ENCODE measurements around the gene BICC1. TPM values are rescaled to one million over a fixed set of nuclear protein-coding genes. Genes with fewer than 3 reads are reported as not detected.

BICC1 gene
- total and polyA plus RNA-seq, 2 of the 4 experiments (the other 2 are of a cell fraction): 5.7 to 42.5 TPM

GRCh38 chr10:58599927-58600553 lies 87.4 kb downstream of the BICC1 start:
- no peaks in the 10 kb centered on the region for H3K36me3 ChIP-seq (ENCODE audit: control insufficient read depth, insufficient read depth, low read length)
- POLR2A ChIA-PET (ENCODE audit: unreplicated experiment): no interaction called here
- no peak for ATAC-seq (ENCODE audit: low read depth)

More at GRCh38 chr10:58599927-58600553, 87.4 kb downstream of the BICC1 start:
- no peak overlapping the region for H4K8ac ChIP-seq (ENCODE audit: low read depth in 2 of 2, low read length in 2 of 2)
- H3K27me3 ChIP-seq (ENCODE audit: control insufficient read depth, insufficient read depth, low read length): no peaks in the 10 kb centered on the region
- H3K56ac ChIP-seq (ENCODE audit: extremely low read depth, insufficient read depth, low read length): no peak overlapping the region
- 94% methylated on average over 3 of the region's 7 CpGs; no CpG with 5 or more reads in 1 of the 2 experiments for WGBS, 2 experiments (ENCODE audit: extremely low coverage in 2 of 2, insufficient read length in 1 of 2)
- H4K5ac ChIP-seq (ENCODE audit: low read depth, low read length): no peak overlapping the region
- no peak for TF ChIP-seq MAZ (IDR thresholded peaks at IDR 0.05; ENCODE audit: borderline replicate concordance, low read depth, low read length)
- TF ChIP-seq CEBPB (IDR thresholded peaks at IDR 0.05; ENCODE audit: low read depth, low read length): no peak
- no peak for TF ChIP-seq BHLHE40 (IDR thresholded peaks at IDR 0.05; ENCODE audit: low read depth, low read length)
- TF ChIP-seq SMC3 (IDR thresholded peaks at IDR 0.05; ENCODE audit: low read depth, low read length): no peak
- no peak overlapping the region for H3K23ac ChIP-seq (ENCODE audit: low read depth, low read length)
- CTCF ChIA-PET: no interaction called here
- dilution Hi-C loops (cut with HindIII; ENCODE audit: low sequenced_read_pairs, unreplicated experiment) (no loop called here), in situ Hi-C loops (cut with MboI; ENCODE audit: low sequenced_read_pairs) (no loop called here), intact Hi-C loops (cut with micrococcal nuclease) (no loop called here)
- no peak overlapping the region for H2BK20ac ChIP-seq (ENCODE audit: low read depth, low read length)
- H3K9me1 ChIP-seq (ENCODE audit: insufficient read depth, low read length): no peaks in the 10 kb centered on the region
- H4K20me1 ChIP-seq (ENCODE audit: insufficient read depth, low read length): 0 out of 2 replicates have a peak, but pooled peaks cover 6% of the 10 kb centered on the region
- H2AFZ ChIP-seq (replicated peaks; ENCODE audit: low read length, poor library complexity): no peak overlapping the region
- H2AK5ac ChIP-seq (ENCODE audit: low read depth, low read length): no peak overlapping the region
- DNase-seq: no peak
- no peak overlapping the region for H3K27ac ChIP-seq (ENCODE audit: insufficient read depth, low read length)
- no peak overlapping the region for H3K18ac ChIP-seq (ENCODE audit: low read depth, low read length)
- no peaks in the 10 kb centered on the region for H3K4me1 ChIP-seq (ENCODE audit: control insufficient read depth, insufficient read depth, low read length)
- H2BK15ac ChIP-seq (ENCODE audit: low read depth, low read length): no peak overlapping the region
- H3K4ac ChIP-seq (ENCODE audit: low read depth, low read length): no peak overlapping the region
- H2BK5ac ChIP-seq (ENCODE audit: low read depth, low read length, poor library complexity, severe bottlenecking): no peak overlapping the region
- H2BK120ac ChIP-seq (ENCODE audit: low read depth, low read length): no peak overlapping the region
- no peak overlapping the region for H2AK9ac ChIP-seq (replicated peaks; ENCODE audit: low read depth, low read length, poor library complexity)
- H3K14ac ChIP-seq (replicated peaks; ENCODE audit: low read depth, low read length): no peak overlapping the region
- peaks cover 4 to 10% of the 10 kb centered on the region in 2 experiments; a peak in 3 of 4 replicates for H3K79me1 ChIP-seq (ENCODE audit: low read depth in 1 of 2, low read length in 2 of 2)
- no peak overlapping the region for H3K4me3 ChIP-seq (ENCODE audit: insufficient read depth, low read depth, low read length)
- no peak overlapping the region for H3K9ac ChIP-seq (ENCODE audit: low read depth, low read length)
- BruUV-seq (replicated peaks): no TSS peak
- no peak overlapping the region for H3K4me2 ChIP-seq (ENCODE audit: low read depth, low read length)
- 0 out of 2 replicates have a peak, but pooled peaks cover 2% of the 10 kb centered on the region for H3K9me3 ChIP-seq (ENCODE audit: control insufficient read depth, insufficient read depth, low read length)
- H4K91ac ChIP-seq (ENCODE audit: insufficient read depth, low read depth, low read length): no peak overlapping the region; the same call in 1 of the 2 replicates

Data from IMR-90 (cell line).